Ishikawa (cell line): ENCODE data around the gene BMP2K.

ENCODE experiments used
- CREB1 ChIP-seq: IDR thresholded peaks from 2 replicates; pipeline ENCODE4 v1.6.1; 2012; ENCODE audit warnings: low read depth
- EP300 ChIP-seq: IDR thresholded peaks from 2 replicates; pipeline ENCODE4 v1.6.1; 2012; ENCODE audit warnings: borderline replicate concordance
- RAD21 ChIP-seq: IDR thresholded peaks from 2 replicates; pipeline ENCODE4 v1.6.1; 2012; ENCODE audit warnings: low read depth
- TAF1 ChIP-seq: IDR thresholded peaks from 2 replicates; pipeline ENCODE4 v1.6.1; 2012; ENCODE audit warnings: low read depth, mild to moderate bottlenecking
- YY1 ChIP-seq: IDR thresholded peaks from 2 replicates; pipeline ENCODE4 v1.6.1; 2012; ENCODE audit warnings: low read depth
- TF ChIP-seq, protein P1 (sequence below): IDR thresholded peaks from 2 replicates; pipeline ENCODE4 v1.6.1; 2012
- TF ChIP-seq, protein P2 (sequence below): IDR thresholded peaks from 2 replicates; pipeline ENCODE4 v1.6.1; 2012
- TF ChIP-seq, protein P3 (sequence below): IDR thresholded peaks from 2 replicates; pipeline ENCODE4 v1.6.1; 2012; ENCODE audit warnings: low read depth, mild to moderate bottlenecking

DNA sequence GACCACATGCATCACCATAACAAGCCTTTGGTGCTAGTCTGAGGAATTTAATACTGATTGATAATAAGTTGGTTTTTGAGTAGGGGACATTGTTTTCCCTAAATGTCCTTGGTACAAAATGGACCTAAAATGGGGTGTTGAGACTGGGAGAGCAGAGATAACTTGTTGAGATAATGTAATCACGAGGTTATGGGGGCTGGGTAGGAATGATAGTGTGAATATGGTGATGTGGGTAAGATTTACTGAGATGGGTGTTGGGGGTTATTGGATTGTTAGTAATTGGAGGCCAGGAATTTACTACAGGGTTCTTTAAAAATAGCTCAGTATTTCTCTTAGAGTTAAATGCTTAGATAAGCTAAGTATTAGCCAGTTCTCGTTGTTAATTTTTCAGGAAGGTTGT lies 3.9 kb downstream of the BMP2K start:
- TF ChIP-seq, protein P1, sequence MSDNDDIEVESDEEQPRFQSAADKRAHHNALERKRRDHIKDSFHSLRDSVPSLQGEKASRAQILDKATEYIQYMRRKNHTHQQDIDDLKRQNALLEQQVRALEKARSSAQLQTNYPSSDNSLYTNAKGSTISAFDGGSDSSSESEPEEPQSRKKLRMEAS: no peak
- TF ChIP-seq RAD21 (no peak), EP300 (no peak), CREB1 (no peak), TAF1 (no peak), YY1 (no peak)
- TF ChIP-seq, protein P2, sequence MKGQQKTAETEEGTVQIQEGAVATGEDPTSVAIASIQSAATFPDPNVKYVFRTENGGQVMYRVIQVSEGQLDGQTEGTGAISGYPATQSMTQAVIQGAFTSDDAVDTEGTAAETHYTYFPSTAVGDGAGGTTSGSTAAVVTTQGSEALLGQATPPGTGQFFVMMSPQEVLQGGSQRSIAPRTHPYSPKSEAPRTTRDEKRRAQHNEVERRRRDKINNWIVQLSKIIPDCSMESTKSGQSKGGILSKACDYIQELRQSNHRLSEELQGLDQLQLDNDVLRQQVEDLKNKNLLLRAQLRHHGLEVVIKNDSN: no peak
- TF ChIP-seq, protein P3, sequence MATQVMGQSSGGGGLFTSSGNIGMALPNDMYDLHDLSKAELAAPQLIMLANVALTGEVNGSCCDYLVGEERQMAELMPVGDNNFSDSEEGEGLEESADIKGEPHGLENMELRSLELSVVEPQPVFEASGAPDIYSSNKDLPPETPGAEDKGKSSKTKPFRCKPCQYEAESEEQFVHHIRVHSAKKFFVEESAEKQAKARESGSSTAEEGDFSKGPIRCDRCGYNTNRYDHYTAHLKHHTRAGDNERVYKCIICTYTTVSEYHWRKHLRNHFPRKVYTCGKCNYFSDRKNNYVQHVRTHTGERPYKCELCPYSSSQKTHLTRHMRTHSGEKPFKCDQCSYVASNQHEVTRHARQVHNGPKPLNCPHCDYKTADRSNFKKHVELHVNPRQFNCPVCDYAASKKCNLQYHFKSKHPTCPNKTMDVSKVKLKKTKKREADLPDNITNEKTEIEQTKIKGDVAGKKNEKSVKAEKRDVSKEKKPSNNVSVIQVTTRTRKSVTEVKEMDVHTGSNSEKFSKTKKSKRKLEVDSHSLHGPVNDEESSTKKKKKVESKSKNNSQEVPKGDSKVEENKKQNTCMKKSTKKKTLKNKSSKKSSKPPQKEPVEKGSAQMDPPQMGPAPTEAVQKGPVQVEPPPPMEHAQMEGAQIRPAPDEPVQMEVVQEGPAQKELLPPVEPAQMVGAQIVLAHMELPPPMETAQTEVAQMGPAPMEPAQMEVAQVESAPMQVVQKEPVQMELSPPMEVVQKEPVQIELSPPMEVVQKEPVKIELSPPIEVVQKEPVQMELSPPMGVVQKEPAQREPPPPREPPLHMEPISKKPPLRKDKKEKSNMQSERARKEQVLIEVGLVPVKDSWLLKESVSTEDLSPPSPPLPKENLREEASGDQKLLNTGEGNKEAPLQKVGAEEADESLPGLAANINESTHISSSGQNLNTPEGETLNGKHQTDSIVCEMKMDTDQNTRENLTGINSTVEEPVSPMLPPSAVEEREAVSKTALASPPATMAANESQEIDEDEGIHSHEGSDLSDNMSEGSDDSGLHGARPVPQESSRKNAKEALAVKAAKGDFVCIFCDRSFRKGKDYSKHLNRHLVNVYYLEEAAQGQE: no peak
